Measurements from ENCODE around the gene AFF3.

DNA sequence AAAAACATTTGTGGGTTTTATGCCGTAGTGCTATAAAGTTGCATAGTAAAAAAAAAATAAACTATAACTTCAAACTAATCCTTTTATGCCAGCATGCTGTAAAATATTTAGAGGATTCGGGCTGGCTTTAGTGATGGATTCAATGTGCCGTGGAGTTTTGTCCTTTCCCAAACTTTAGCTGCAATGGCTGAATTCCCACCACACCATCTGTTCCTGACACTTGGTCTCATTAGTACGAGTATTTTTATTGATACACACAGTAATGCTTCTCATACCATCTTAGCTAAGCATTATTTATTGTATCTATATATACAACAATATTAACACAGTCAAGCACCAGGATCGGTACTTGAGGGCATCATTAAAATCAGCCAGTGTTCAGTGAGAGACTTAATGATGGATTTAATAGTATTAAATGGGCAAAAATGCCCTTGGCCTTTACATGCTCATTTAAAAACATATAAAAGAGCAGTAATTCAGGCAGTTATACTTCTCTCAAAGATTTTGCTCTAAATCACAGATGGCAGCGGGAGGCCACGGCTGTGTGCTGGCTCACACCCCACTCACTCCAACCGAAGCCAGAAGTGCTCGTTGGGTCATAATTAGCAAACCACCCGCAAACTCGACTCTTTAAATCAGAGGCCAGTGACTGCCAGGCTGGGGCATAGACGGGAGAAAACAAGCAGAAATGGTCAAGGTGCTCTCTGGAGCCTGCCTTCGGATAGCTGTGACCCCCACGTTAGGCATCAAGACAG, 355.6 kb downstream of the AFF3 start:
- no peak for TF ChIP-seq SIN3A (IDR thresholded peaks at IDR 0.05; ENCODE audit: low read depth, low read length)
- no peak for TF ChIP-seq YY1 (IDR thresholded peaks at IDR 0.05; ENCODE audit: low read depth, low read length)
- TF ChIP-seq BACH1 (IDR thresholded peaks at IDR 0.05; ENCODE audit: borderline replicate concordance), result no peak
- TF ChIP-seq EZH2 (IDR thresholded peaks at IDR 0.05; ENCODE audit: borderline replicate concordance, control insufficient read depth, low read depth, low read length), result no peak
- TF ChIP-seq NR2C1 (IDR thresholded peaks at IDR 0.05), result no peak
- TF ChIP-seq, protein P1, sequence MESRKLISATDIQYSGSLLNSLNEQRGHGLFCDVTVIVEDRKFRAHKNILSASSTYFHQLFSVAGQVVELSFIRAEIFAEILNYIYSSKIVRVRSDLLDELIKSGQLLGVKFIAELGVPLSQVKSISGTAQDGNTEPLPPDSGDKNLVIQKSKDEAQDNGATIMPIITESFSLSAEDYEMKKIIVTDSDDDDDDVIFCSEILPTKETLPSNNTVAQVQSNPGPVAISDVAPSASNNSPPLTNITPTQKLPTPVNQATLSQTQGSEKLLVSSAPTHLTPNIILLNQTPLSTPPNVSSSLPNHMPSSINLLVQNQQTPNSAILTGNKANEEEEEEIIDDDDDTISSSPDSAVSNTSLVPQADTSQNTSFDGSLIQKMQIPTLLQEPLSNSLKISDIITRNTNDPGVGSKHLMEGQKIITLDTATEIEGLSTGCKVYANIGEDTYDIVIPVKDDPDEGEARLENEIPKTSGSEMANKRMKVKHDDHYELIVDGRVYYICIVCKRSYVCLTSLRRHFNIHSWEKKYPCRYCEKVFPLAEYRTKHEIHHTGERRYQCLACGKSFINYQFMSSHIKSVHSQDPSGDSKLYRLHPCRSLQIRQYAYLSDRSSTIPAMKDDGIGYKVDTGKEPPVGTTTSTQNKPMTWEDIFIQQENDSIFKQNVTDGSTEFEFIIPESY (IDR thresholded peaks at IDR 0.05), result no peak
- no peak for TF ChIP-seq SMC3 (IDR thresholded peaks at IDR 0.05; ENCODE audit: borderline replicate concordance, low read length)
- TF ChIP-seq, protein P2, sequence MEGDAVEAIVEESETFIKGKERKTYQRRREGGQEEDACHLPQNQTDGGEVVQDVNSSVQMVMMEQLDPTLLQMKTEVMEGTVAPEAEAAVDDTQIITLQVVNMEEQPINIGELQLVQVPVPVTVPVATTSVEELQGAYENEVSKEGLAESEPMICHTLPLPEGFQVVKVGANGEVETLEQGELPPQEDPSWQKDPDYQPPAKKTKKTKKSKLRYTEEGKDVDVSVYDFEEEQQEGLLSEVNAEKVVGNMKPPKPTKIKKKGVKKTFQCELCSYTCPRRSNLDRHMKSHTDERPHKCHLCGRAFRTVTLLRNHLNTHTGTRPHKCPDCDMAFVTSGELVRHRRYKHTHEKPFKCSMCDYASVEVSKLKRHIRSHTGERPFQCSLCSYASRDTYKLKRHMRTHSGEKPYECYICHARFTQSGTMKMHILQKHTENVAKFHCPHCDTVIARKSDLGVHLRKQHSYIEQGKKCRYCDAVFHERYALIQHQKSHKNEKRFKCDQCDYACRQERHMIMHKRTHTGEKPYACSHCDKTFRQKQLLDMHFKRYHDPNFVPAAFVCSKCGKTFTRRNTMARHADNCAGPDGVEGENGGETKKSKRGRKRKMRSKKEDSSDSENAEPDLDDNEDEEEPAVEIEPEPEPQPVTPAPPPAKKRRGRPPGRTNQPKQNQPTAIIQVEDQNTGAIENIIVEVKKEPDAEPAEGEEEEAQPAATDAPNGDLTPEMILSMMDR (IDR thresholded peaks at IDR 0.05 in 2 of 3, conservative IDR thresholded peaks at IDR 0.05 in 1 of 3; ENCODE audit: control insufficient read depth in 2 of 3, extremely low read depth in 1 of 3, insufficient read depth in 1 of 3, low read depth in 3 of 3, low read length in 3 of 3), result no peak
- no peak for TF ChIP-seq HDAC2 (IDR thresholded peaks at IDR 0.05)
- TF ChIP-seq NR2F1 (conservative IDR thresholded peaks at IDR 0.05), result no peak
- TF ChIP-seq, protein P3, sequence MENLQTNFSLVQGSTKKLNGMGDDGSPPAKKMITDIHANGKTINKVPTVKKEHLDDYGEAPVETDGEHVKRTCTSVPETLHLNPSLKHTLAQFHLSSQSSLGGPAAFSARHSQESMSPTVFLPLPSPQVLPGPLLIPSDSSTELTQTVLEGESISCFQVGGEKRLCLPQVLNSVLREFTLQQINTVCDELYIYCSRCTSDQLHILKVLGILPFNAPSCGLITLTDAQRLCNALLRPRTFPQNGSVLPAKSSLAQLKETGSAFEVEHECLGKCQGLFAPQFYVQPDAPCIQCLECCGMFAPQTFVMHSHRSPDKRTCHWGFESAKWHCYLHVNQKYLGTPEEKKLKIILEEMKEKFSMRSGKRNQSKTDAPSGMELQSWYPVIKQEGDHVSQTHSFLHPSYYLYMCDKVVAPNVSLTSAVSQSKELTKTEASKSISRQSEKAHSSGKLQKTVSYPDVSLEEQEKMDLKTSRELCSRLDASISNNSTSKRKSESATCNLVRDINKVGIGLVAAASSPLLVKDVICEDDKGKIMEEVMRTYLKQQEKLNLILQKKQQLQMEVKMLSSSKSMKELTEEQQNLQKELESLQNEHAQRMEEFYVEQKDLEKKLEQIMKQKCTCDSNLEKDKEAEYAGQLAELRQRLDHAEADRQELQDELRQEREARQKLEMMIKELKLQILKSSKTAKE (IDR thresholded peaks at IDR 0.05; ENCODE audit: low read depth, poor library complexity, severe bottlenecking), result no peak
- no peak for TF ChIP-seq POLR2A (IDR thresholded peaks at IDR 0.05; ENCODE audit: low read depth, low read length)
- TF ChIP-seq, protein P4, sequence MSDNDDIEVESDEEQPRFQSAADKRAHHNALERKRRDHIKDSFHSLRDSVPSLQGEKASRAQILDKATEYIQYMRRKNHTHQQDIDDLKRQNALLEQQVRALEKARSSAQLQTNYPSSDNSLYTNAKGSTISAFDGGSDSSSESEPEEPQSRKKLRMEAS (IDR thresholded peaks at IDR 0.05; ENCODE audit: low read depth, low read length), result no peak

All from GM12878 (cell line).